ENCODE data around the gene MYO3B.
A peak's percentile ranks its signal among the peaks of the same experiment; 100 is the strongest.
"Not testable (repeated sequence)": the region's sequence is repeated elsewhere in the genome, so short reads cannot be mapped to it uniquely, and the experiment has no call there.

MYO3B gene

GRCh38 chr2:170670651-170671050, 492.7 kb downstream of the MYO3B start:
- no peaks in the 10 kb centered on the region for H3K4me1 ChIP-seq (ENCODE audit: control insufficient read depth, insufficient read depth, low read length)
- H3K27me3 ChIP-seq (ENCODE audit: control insufficient read depth, insufficient read depth, low read length), result no peaks in the 10 kb centered on the region
- H3K4me3 ChIP-seq (ENCODE audit: low read depth, low read length), result no peak overlapping the region
- H3K9me3 ChIP-seq (ENCODE audit: control insufficient read depth, insufficient read depth, low read length), result no peaks in the 10 kb centered on the region
- H3K9ac ChIP-seq (ENCODE audit: low read depth, low read length), result no peak overlapping the region
- no peaks in the 10 kb centered on the region for H3K36me3 ChIP-seq (ENCODE audit: control insufficient read depth, insufficient read depth, low read length)

- H3K9ac ChIP-seq (ENCODE audit: low read depth, low read length), result no peak overlapping the region
- no peaks in the 10 kb centered on the region for H3K27me3 ChIP-seq (ENCODE audit: control insufficient read depth, insufficient read depth, low read length)
- no peaks in the 10 kb centered on the region for H3K4me1 ChIP-seq (ENCODE audit: control insufficient read depth, insufficient read depth, low read length)
- H3K9me3 ChIP-seq (ENCODE audit: control insufficient read depth, insufficient read depth, low read length), result no peaks in the 10 kb centered on the region
- H3K4me3 ChIP-seq (ENCODE audit: low read depth, low read length), result no peak overlapping the region
- no peaks in the 10 kb centered on the region for H3K36me3 ChIP-seq (ENCODE audit: control insufficient read depth, insufficient read depth, low read length)
Observed at GRCh38 chr2:170671079-170671478, 493.1 kb downstream of the MYO3B start.

GRCh38 chr2:170674282-170674681, 496.3 kb downstream of the MYO3B start:
- H3K9me3 ChIP-seq (ENCODE audit: control insufficient read depth, insufficient read depth, low read length); H3K36me3 ChIP-seq (ENCODE audit: control insufficient read depth, insufficient read depth, low read length); H3K4me1 ChIP-seq (ENCODE audit: control insufficient read depth, insufficient read depth, low read length); H3K9ac ChIP-seq (ENCODE audit: low read depth, low read length); H3K27me3 ChIP-seq (ENCODE audit: control insufficient read depth, insufficient read depth, low read length); H3K4me3 ChIP-seq (ENCODE audit: low read depth, low read length): not testable (repeated sequence)

GRCh38 chr2:170675701-170676100, 497.8 kb downstream of the MYO3B start:
- H3K4me1 ChIP-seq (ENCODE audit: control insufficient read depth, insufficient read depth, low read length), result peaks cover 17% of the 10 kb centered on the region
- H3K4me3 ChIP-seq (ENCODE audit: low read depth, low read length), result no peak overlapping the region
- H3K36me3 ChIP-seq (ENCODE audit: control insufficient read depth, insufficient read depth, low read length), result no peaks in the 10 kb centered on the region
- H3K27me3 ChIP-seq (ENCODE audit: control insufficient read depth, insufficient read depth, low read length), result peaks cover 2% of the 10 kb centered on the region
- H3K9ac ChIP-seq (ENCODE audit: low read depth, low read length), result no peak overlapping the region
- no peaks in the 10 kb centered on the region for H3K9me3 ChIP-seq (ENCODE audit: control insufficient read depth, insufficient read depth, low read length)

GRCh38 chr2:170679607-170680079, 501.7 kb downstream of the MYO3B start:
- Histone ChIP-seq H3K4me1 (ENCODE audit: control insufficient read depth, insufficient read depth, low read length) (peaks cover 26% of the 10 kb centered on the region), H3K4me3 (ENCODE audit: low read depth, low read length) (peak overlapping the region; percentile 4), H3K9me3 (ENCODE audit: control insufficient read depth, insufficient read depth, low read length) (no peaks in the 10 kb centered on the region), H3K9ac (ENCODE audit: low read depth, low read length) (no peak overlapping the region), H3K36me3 (ENCODE audit: control insufficient read depth, insufficient read depth, low read length) (no peaks in the 10 kb centered on the region), H3K27me3 (ENCODE audit: control insufficient read depth, insufficient read depth, low read length) (peaks cover 2% of the 10 kb centered on the region)

GRCh38 chr2:170680172-170680941, 502.4 kb downstream of the MYO3B start:
- no peak overlapping the region for H3K9ac ChIP-seq (ENCODE audit: low read depth, low read length)
- H3K4me3 ChIP-seq (ENCODE audit: low read depth, low read length), result peak overlapping the region; percentile 4
- H3K4me1 ChIP-seq (ENCODE audit: control insufficient read depth, insufficient read depth, low read length), result peaks cover 26% of the 10 kb centered on the region
- H3K27me3 ChIP-seq (ENCODE audit: control insufficient read depth, insufficient read depth, low read length), result peaks cover 2% of the 10 kb centered on the region
- H3K36me3 ChIP-seq (ENCODE audit: control insufficient read depth, insufficient read depth, low read length), result no peaks in the 10 kb centered on the region
- H3K9me3 ChIP-seq (ENCODE audit: control insufficient read depth, insufficient read depth, low read length), result no peaks in the 10 kb centered on the region

GRCh38 chr2:170681311-170681710, 503.4 kb downstream of the MYO3B start:
- no peak overlapping the region for H3K4me3 ChIP-seq (ENCODE audit: low read depth, low read length)
- H3K36me3 ChIP-seq (ENCODE audit: control insufficient read depth, insufficient read depth, low read length), result no peaks in the 10 kb centered on the region
- H3K4me1 ChIP-seq (ENCODE audit: control insufficient read depth, insufficient read depth, low read length), result peaks cover 32% of the 10 kb centered on the region
- no peak overlapping the region for H3K9ac ChIP-seq (ENCODE audit: low read depth, low read length)
- H3K9me3 ChIP-seq (ENCODE audit: control insufficient read depth, insufficient read depth, low read length), result no peaks in the 10 kb centered on the region
- H3K27me3 ChIP-seq (ENCODE audit: control insufficient read depth, insufficient read depth, low read length), result peaks cover 2% of the 10 kb centered on the region

- H3K9ac ChIP-seq (ENCODE audit: low read depth, low read length), result no peak overlapping the region
- no peaks in the 10 kb centered on the region for H3K9me3 ChIP-seq (ENCODE audit: control insufficient read depth, insufficient read depth, low read length)
- H3K36me3 ChIP-seq (ENCODE audit: control insufficient read depth, insufficient read depth, low read length), result no peaks in the 10 kb centered on the region
- no peak overlapping the region for H3K4me3 ChIP-seq (ENCODE audit: low read depth, low read length)
- H3K27me3 ChIP-seq (ENCODE audit: control insufficient read depth, insufficient read depth, low read length), result no peaks in the 10 kb centered on the region
- peaks cover 17% of the 10 kb centered on the region for H3K4me1 ChIP-seq (ENCODE audit: control insufficient read depth, insufficient read depth, low read length)
Observed at GRCh38 chr2:170685591-170685990, 507.6 kb downstream of the MYO3B start.

GRCh38 chr2:170689481-170689880, 511.5 kb downstream of the MYO3B start:
- no peaks in the 10 kb centered on the region for H3K9me3 ChIP-seq (ENCODE audit: control insufficient read depth, insufficient read depth, low read length)
- no peak overlapping the region for H3K4me3 ChIP-seq (ENCODE audit: low read depth, low read length)

GRCh38 chr2:170690640-170691039, 512.7 kb downstream of the MYO3B start:
- no peak overlapping the region for H3K4me3 ChIP-seq (ENCODE audit: low read depth, low read length)

More at GRCh38 chr2:170689481-170689880, 511.5 kb downstream of the MYO3B start:
- no peaks in the 10 kb centered on the region for H3K27me3 ChIP-seq (ENCODE audit: control insufficient read depth, insufficient read depth, low read length)
- H3K9ac ChIP-seq (ENCODE audit: low read depth, low read length), result no peak overlapping the region
- H3K4me1 ChIP-seq (ENCODE audit: control insufficient read depth, insufficient read depth, low read length), result peaks cover 7% of the 10 kb centered on the region
- H3K36me3 ChIP-seq (ENCODE audit: control insufficient read depth, insufficient read depth, low read length), result no peaks in the 10 kb centered on the region

GRCh38 chr2:170694316-170694715, 516.4 kb downstream of the MYO3B start:
- H3K4me3 ChIP-seq (ENCODE audit: low read depth, low read length), result no peak overlapping the region
- no peak overlapping the region for H3K9ac ChIP-seq (ENCODE audit: low read depth, low read length)
- no peaks in the 10 kb centered on the region for H3K36me3 ChIP-seq (ENCODE audit: control insufficient read depth, insufficient read depth, low read length)
- no peaks in the 10 kb centered on the region for H3K9me3 ChIP-seq (ENCODE audit: control insufficient read depth, insufficient read depth, low read length)
- H3K27me3 ChIP-seq (ENCODE audit: control insufficient read depth, insufficient read depth, low read length), result no peaks in the 10 kb centered on the region
- peaks cover 4% of the 10 kb centered on the region for H3K4me1 ChIP-seq (ENCODE audit: control insufficient read depth, insufficient read depth, low read length)

More at GRCh38 chr2:170690640-170691039, 512.7 kb downstream of the MYO3B start:
- no peaks in the 10 kb centered on the region for H3K27me3 ChIP-seq (ENCODE audit: control insufficient read depth, insufficient read depth, low read length)
- H3K9ac ChIP-seq (ENCODE audit: low read depth, low read length), result no peak overlapping the region
- H3K4me1 ChIP-seq (ENCODE audit: control insufficient read depth, insufficient read depth, low read length), result peaks cover 7% of the 10 kb centered on the region
- no peaks in the 10 kb centered on the region for H3K36me3 ChIP-seq (ENCODE audit: control insufficient read depth, insufficient read depth, low read length)
- no peaks in the 10 kb centered on the region for H3K9me3 ChIP-seq (ENCODE audit: control insufficient read depth, insufficient read depth, low read length)

Measured in iPS-15b (cell line).